Activated B cell treated with CpG ODN at 0.5 μM for 24 hours (primary cell): ENCODE measurements around the gene NUP43. TPM values are rescaled to one million over a fixed set of nuclear protein-coding genes. Genes with fewer than 3 reads are reported as not detected.

Experiments
- ATAC-seq: fragments of 200-7000 bp; cut with Tn5 transposase; one replicate; pipeline ENCODE4 v1.10.0; 2021; ENCODE audit warnings: low read depth, mild to moderate bottlenecking, moderate library complexity
- CTCF ChIA-PET: fragments of 350-600 bp; sonication (Branson Sonifier 250); formaldehyde crosslinking; loops from one replicate; lab custom pipeline; 2021; ENCODE audit warnings: antibody characterized with exemption; lab: Charles Lee
- POLR2A ChIA-PET: fragments of 350-600 bp; sonication (Branson Sonifier 250); formaldehyde crosslinking; loops from one replicate; lab custom pipeline; 2021; ENCODE audit warnings: antibody characterized with exemption; lab: Charles Lee
- DNase-seq: peaks from one replicate; pipeline ENCODE4 v3.0.0; 2022
- H3K27ac Mint-ChIP-seq: one replicate; pipeline ENCODE4 v1.8.0; 2020; ENCODE audit warnings: mixed read lengths
- H3K27me3 Mint-ChIP-seq: one replicate; pipeline ENCODE4 v1.8.0; 2021; ENCODE audit warnings: mixed read lengths
- H3K36me3 Mint-ChIP-seq: one replicate; pipeline ENCODE4 v1.8.0; 2021; ENCODE audit warnings: low read depth, mixed read lengths
- H3K4me1 Mint-ChIP-seq: one replicate; pipeline ENCODE4 v1.8.0; 2021; ENCODE audit warnings: mixed read lengths
- H3K4me3 Mint-ChIP-seq: one replicate; pipeline ENCODE4 v1.8.0; 2020; ENCODE audit warnings: mild to moderate bottlenecking, mixed read lengths
- H3K9me3 Mint-ChIP-seq: one replicate; pipeline ENCODE4 v1.8.0; 2020; ENCODE audit warnings: mixed read lengths
- intact Hi-C: fragments of 100-400 bp; cut with micrococcal nuclease; formaldehyde crosslinking; loops from one replicate; pipeline ENCODE4 v1.15.1; 2024
- total RNA-seq: library from RNA; stranded (reverse); gene quantifications from 2 replicates; pipeline ENCODE4 v1.2.3, GENCODE V29; 2022
- TF ChIP-seq, protein P1 (sequence below): fragments of 200-600 bp; IDR thresholded peaks from one replicate; pipeline ENCODE4 v1.8.0; 2022; ENCODE audit warnings: antibody characterized with exemption, mild to moderate bottlenecking

The NUP43 gene
- total RNA-seq, 1 donor from 2014 or later, result 50.4 TPM

DNA sequence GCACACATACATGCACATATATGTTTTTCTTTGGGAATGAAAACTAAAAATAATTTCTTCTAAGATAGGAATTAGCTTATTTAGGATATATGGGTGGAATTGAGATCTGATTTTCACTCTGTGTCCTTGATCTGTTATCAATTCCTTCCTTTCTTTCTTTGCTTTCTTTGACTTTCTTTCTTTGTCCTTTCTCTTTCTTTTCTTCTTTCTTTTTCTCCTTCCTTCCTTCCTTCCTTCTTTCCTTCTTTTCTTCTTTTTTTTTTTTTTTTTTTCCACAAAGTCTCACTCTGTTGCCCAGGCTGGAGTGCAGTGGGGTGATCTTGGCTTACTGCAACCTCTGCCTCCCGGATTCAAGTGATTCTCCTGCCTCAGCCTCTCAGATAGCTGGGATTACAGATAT, 31.3 kb upstream of the NUP43 start:
- POLR2A ChIA-PET, result no interaction called here
- no peak overlapping the region for H3K4me3 Mint-ChIP-seq
- CTCF ChIA-PET, result no interaction called here
- no peak for DNase-seq
- no peak overlapping the region for H3K27ac Mint-ChIP-seq
- no peaks in the 10 kb centered on the region for H3K9me3 Mint-ChIP-seq
- no peaks in the 10 kb centered on the region for H3K4me1 Mint-ChIP-seq
- H3K27me3 Mint-ChIP-seq, result no peaks in the 10 kb centered on the region
- ATAC-seq, result no peak
- TF ChIP-seq, protein P1, sequence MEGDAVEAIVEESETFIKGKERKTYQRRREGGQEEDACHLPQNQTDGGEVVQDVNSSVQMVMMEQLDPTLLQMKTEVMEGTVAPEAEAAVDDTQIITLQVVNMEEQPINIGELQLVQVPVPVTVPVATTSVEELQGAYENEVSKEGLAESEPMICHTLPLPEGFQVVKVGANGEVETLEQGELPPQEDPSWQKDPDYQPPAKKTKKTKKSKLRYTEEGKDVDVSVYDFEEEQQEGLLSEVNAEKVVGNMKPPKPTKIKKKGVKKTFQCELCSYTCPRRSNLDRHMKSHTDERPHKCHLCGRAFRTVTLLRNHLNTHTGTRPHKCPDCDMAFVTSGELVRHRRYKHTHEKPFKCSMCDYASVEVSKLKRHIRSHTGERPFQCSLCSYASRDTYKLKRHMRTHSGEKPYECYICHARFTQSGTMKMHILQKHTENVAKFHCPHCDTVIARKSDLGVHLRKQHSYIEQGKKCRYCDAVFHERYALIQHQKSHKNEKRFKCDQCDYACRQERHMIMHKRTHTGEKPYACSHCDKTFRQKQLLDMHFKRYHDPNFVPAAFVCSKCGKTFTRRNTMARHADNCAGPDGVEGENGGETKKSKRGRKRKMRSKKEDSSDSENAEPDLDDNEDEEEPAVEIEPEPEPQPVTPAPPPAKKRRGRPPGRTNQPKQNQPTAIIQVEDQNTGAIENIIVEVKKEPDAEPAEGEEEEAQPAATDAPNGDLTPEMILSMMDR, result no peak
- intact Hi-C loops, result no loop called here
- H3K36me3 Mint-ChIP-seq, result peaks cover 50% of the 10 kb centered on the region

DNA sequence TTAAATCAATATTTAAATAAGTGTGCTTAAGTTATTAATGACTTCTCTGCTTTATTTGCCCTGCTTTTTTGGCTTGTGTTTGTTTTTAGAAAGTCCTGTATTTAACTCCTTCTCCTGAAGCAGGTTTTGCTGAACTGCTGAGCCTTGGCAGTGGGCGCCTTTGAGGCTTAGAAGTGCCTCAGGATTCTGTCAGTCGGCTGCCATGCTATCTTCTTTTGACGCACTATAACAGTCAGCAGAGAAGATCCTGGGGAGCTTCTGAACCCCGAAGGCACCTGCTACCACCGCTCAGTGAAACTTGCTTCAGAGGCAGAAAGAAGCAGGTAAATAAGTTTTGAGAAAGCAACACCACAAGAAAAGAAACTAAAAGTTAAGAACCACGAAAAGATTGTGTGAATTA, 25.6 kb upstream of the NUP43 start:
- H3K4me1 Mint-ChIP-seq, result no peaks in the 10 kb centered on the region
- H3K27me3 Mint-ChIP-seq, result no peaks in the 10 kb centered on the region
- H3K9me3 Mint-ChIP-seq, result no peaks in the 10 kb centered on the region
- H3K27ac Mint-ChIP-seq, result no peak overlapping the region
- H3K4me3 Mint-ChIP-seq, result no peak overlapping the region
- intact Hi-C loops, result no loop called here
- ATAC-seq (no peak), DNase-seq (no peak)
- POLR2A ChIA-PET, result no interaction called here
- CTCF ChIA-PET, result no interaction called here
- TF ChIP-seq, protein P1, result no peak
- H3K36me3 Mint-ChIP-seq, result peaks cover 50% of the 10 kb centered on the region

DNA sequence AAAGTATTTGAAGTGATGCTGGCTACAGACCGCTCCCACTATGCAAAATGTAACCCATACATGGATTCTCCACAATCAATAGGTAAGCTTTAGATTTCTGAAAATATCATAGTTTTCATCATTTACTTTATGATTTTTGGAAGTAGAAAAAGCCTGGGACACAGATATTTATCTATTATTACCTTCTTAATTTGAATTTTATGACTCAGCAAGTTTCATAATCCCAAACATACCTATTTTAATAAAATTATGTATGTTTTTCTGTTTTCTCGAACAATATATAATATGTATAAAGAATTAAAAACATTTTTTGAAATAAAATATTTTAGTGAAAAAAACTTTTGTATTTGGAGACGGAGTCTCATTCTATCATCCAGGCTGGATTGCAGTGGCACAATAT, 24.9 kb upstream of the NUP43 start:
- H3K4me3 Mint-ChIP-seq, result no peak overlapping the region
- no peak overlapping the region for H3K27ac Mint-ChIP-seq
- ChIA-PET CTCF (no interaction called here), POLR2A (no interaction called here)
- H3K4me1 Mint-ChIP-seq, result no peaks in the 10 kb centered on the region
- intact Hi-C loops, result no loop called here
- peaks cover 49% of the 10 kb centered on the region for H3K36me3 Mint-ChIP-seq
- peaks cover 4% of the 10 kb centered on the region for H3K9me3 Mint-ChIP-seq
- DNase-seq (no peak), ATAC-seq (no peak)
- TF ChIP-seq, protein P1, result no peak
- H3K27me3 Mint-ChIP-seq, result no peaks in the 10 kb centered on the region

DNA sequence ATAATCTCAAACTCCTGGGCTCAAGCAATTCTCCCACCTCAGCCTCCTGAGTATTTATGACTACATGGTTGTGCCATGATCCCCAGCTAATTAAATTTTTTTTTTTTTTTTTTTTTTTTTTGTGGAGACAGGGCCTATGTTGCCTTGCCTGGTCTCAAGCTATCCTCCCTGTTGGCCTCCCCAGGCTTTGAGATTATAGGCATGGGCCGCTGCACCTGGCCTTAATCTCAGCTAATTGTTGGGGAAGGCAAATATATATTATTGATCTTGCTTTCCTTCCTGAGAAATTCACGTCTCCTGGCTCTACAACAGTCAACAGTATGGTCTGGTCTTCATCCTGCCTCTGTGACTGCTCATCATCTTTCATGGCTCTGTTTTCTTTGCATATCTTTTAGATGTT, 23.3 kb upstream of the NUP43 start:
- ChIA-PET CTCF (interaction anchor here (0.6 kb wide), 1 partner anchor 543 kb away, joined by 3 read pairs; no protein-coding TSS in a partner anchor), POLR2A (interaction anchor here (0.6 kb wide), 1 partner anchor 23 kb away, joined by 9 read pairs; no protein-coding TSS in a partner anchor)
- TF ChIP-seq, protein P1, result no peak
- no peaks in the 10 kb centered on the region for H3K4me1 Mint-ChIP-seq
- H3K4me3 Mint-ChIP-seq, result no peak overlapping the region
- DNase-seq (no peak), ATAC-seq (no peak)
- H3K9me3 Mint-ChIP-seq, result peaks cover 8% of the 10 kb centered on the region
- intact Hi-C loops, result no loop called here
- H3K27me3 Mint-ChIP-seq, result no peaks in the 10 kb centered on the region
- H3K36me3 Mint-ChIP-seq, result peaks cover 47% of the 10 kb centered on the region
- H3K27ac Mint-ChIP-seq, result no peak overlapping the region

DNA sequence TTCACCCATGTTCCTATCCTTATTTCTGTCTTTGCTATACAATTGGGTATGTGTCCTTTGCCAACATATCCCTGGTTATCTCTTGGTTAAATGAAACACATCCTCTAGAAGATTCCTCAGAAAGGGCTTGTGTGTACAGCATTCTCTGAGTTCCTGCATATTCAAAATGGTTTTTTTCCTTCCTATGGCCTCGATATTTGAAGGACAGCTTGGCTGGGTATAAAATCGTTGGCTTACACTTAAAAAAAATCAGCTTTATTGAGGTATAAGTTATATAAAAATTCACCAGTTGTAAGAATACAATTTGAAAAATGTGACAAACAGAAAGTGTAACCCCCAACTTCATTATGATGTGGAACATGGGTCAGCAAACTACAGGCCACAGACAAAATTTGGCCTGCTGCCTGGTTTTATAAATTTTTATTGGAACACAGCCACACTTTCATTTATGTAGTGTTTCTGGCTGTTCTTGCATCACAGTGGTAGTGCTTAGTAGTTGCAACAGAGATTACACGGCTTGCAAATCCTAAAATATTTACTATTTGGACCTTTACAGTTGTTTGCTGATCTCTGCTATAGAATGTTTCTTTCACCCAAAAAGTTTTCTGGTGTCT, 19.9 kb upstream of the NUP43 start:
- Mint-ChIP-seq H3K27ac (no peak overlapping the region), H3K36me3 (peaks cover 31% of the 10 kb centered on the region), H3K9me3 (peaks cover 8% of the 10 kb centered on the region), H3K4me1 (peaks cover 19% of the 10 kb centered on the region), H3K4me3 (no peak overlapping the region), H3K27me3 (no peaks in the 10 kb centered on the region)
- ATAC-seq, result no peak
- POLR2A ChIA-PET, result no interaction called here
- intact Hi-C loops, result no loop called here
- DNase-seq, result no peak
- CTCF ChIA-PET, result no interaction called here
- TF ChIP-seq, protein P1, result no peak
